Type B pancreatic cell (in vitro differentiated cells): ENCODE results near the gene CHN1. TPM values are rescaled to one million over a fixed set of nuclear protein-coding genes. Genes with fewer than 3 reads are reported as not detected.

Experiments used
- DNase-seq: peaks from one replicate; pipeline ENCODE4 v3.0.0; 2021; ENCODE audit warnings: mixed read lengths; ENCODE audit not compliant: unreplicated experiment; ENCODE audit errors: extremely low spot score
- H3K27ac Mint-ChIP-seq: 2 replicates; pipeline ENCODE4 v1.8.0; 2021; ENCODE audit warnings: mild to moderate bottlenecking, mixed read lengths
- H3K27me3 Mint-ChIP-seq: 2 replicates; pipeline ENCODE4 v1.8.0; 2021; ENCODE audit warnings: mixed read lengths
- H3K36me3 Mint-ChIP-seq: 2 replicates; pipeline ENCODE4 v1.8.0; 2021; ENCODE audit warnings: mixed read lengths
- H3K4me1 Mint-ChIP-seq: one replicate; pipeline ENCODE4 v1.8.0; 2021; ENCODE audit warnings: mixed read lengths; ENCODE audit not compliant: unreplicated experiment
- H3K4me3 Mint-ChIP-seq: 2 replicates; pipeline ENCODE4 v1.8.0; 2021; ENCODE audit warnings: mild to moderate bottlenecking, mixed read lengths
- H3K9me3 Mint-ChIP-seq: 2 replicates; pipeline ENCODE4 v1.8.0; 2021; ENCODE audit warnings: mixed read lengths
- CTCF ChIP-seq: fragments of 200-600 bp; sonication (generic); conservative IDR thresholded peaks from 2 replicates; pipeline ENCODE4 v1.5.0; 2021; ENCODE audit warnings: antibody characterized with exemption, mild to moderate bottlenecking
- total RNA-seq: library from RNA; stranded (reverse); gene quantifications from 2 replicates; pipeline ENCODE4 v1.2.1, GENCODE V29; 2021; ENCODE audit warnings: low replicate concordance

Gene CHN1
- total RNA-seq, 1 donor from 2014 or later, result 24.0 TPM

GRCh38 chr2:174797781-174798276 is 207.4 kb downstream of the CHN1 start:
- H3K4me3 Mint-ChIP-seq, result no peak overlapping the region
- no peaks in the 10 kb centered on the region for H3K9me3 Mint-ChIP-seq
- peaks cover 18% of the 10 kb centered on the region for H3K4me1 Mint-ChIP-seq
- DNase-seq, result no peak
- TF ChIP-seq CTCF, result no peak
- H3K27ac Mint-ChIP-seq, result no peak overlapping the region
- H3K36me3 Mint-ChIP-seq, result peaks cover 21% of the 10 kb centered on the region
- peaks cover 4% of the 10 kb centered on the region for H3K27me3 Mint-ChIP-seq

GRCh38 chr2:174796319-174796771 is 208.8 kb downstream of the CHN1 start:
- no peak for DNase-seq
- H3K4me1 Mint-ChIP-seq, result peaks cover 23% of the 10 kb centered on the region
- no peak overlapping the region for H3K27ac Mint-ChIP-seq

GRCh38 chr2:174794851-174795374 is 210.3 kb downstream of the CHN1 start:
- Mint-ChIP-seq H3K27ac (no peak overlapping the region), H3K4me3 (no peak overlapping the region)

More at GRCh38 chr2:174796319-174796771, 208.8 kb downstream of the CHN1 start:
- Mint-ChIP-seq H3K9me3 (no peaks in the 10 kb centered on the region), H3K36me3 (peaks cover 21% of the 10 kb centered on the region), H3K4me3 (no peak overlapping the region), H3K27me3 (peaks cover 4% of the 10 kb centered on the region)
- TF ChIP-seq CTCF, result no peak

GRCh38 chr2:174792309-174793025 is 212.7 kb downstream of the CHN1 start:
- TF ChIP-seq CTCF, result no peak

More at GRCh38 chr2:174794851-174795374, 210.3 kb downstream of the CHN1 start:
- no peak for DNase-seq
- no peaks in the 10 kb centered on the region for H3K9me3 Mint-ChIP-seq
- peaks cover 9% of the 10 kb centered on the region for H3K36me3 Mint-ChIP-seq
- no peak for TF ChIP-seq CTCF
- H3K4me1 Mint-ChIP-seq, result peaks cover 23% of the 10 kb centered on the region
- H3K27me3 Mint-ChIP-seq, result peaks cover 4% of the 10 kb centered on the region

GRCh38 chr2:174791746-174792280 is 213.4 kb downstream of the CHN1 start:
- peaks cover 26% of the 10 kb centered on the region for H3K4me1 Mint-ChIP-seq
- peaks cover 4% of the 10 kb centered on the region for H3K27me3 Mint-ChIP-seq
- no peak overlapping the region for H3K27ac Mint-ChIP-seq
- no peak overlapping the region for H3K4me3 Mint-ChIP-seq
- DNase-seq, result no peak
- H3K36me3 Mint-ChIP-seq, result peaks cover 3% of the 10 kb centered on the region
- no peaks in the 10 kb centered on the region for H3K9me3 Mint-ChIP-seq
- no peak for TF ChIP-seq CTCF

More at GRCh38 chr2:174792309-174793025, 212.7 kb downstream of the CHN1 start:
- peaks cover 29% of the 10 kb centered on the region for H3K4me1 Mint-ChIP-seq
- no peaks in the 10 kb centered on the region for H3K9me3 Mint-ChIP-seq
- H3K27me3 Mint-ChIP-seq, result peaks cover 4% of the 10 kb centered on the region
- no peak for DNase-seq
- no peak overlapping the region for H3K4me3 Mint-ChIP-seq
- no peak overlapping the region for H3K27ac Mint-ChIP-seq
- peaks cover 3% of the 10 kb centered on the region for H3K36me3 Mint-ChIP-seq
